Measurements from ENCODE around the gene TLCD2.

- TF ChIP-seq STAT6 (CRISPR knock-in tag; conservative IDR thresholded peaks at IDR 0.05; ENCODE audit: low read depth), result no peak
- no peak for TF ChIP-seq ZBTB43 (CRISPR knock-in tag; IDR thresholded peaks at IDR 0.05)
- no peak for TF ChIP-seq MAX (CRISPR knock-in tag; IDR thresholded peaks at IDR 0.05)
- no peak for TF ChIP-seq SMAD3 (CRISPR knock-in tag; IDR thresholded peaks at IDR 0.05; ENCODE audit: borderline replicate concordance)
- no peak for TF ChIP-seq ATF3 (CRISPR knock-in tag; conservative IDR thresholded peaks at IDR 0.05)
These were observed 14.9 kb upstream of the TLCD2 start for GRCh38 chr17:1724869-1725641.

All from WTC11 (cell line).